Esophagus (tissue), 2 donors: ENCODE data around the gene LBR. TPM values are rescaled to one million over a fixed set of nuclear protein-coding genes. Genes with fewer than 3 reads are reported as not detected.

ENCODE experiments used
- H3K27ac ChIP-seq, 2 donors: one replicate each; pipeline ENCODE4 v1.5.1; 2013; ENCODE audit warnings: low read depth in 2 of 2, mild to moderate bottlenecking in 2 of 2, inconsistent platforms in 1 of 2, low read length in 1 of 2, moderate library complexity in 1 of 2
- H3K27me3 ChIP-seq, 2 donors: one replicate each; pipeline ENCODE4 v1.6.1; 2013; ENCODE audit warnings: low read length in 2 of 2, control low read depth in 1 of 2, mild to moderate bottlenecking in 1 of 2; ENCODE audit not compliant: insufficient read depth in 2 of 2, control insufficient read depth in 1 of 2
- H3K36me3 ChIP-seq, 2 donors: one replicate each; pipeline ENCODE4 v1.6.1; 2013; ENCODE audit warnings: low read length in 1 of 2; ENCODE audit not compliant: control insufficient read depth in 2 of 2, insufficient read depth in 2 of 2
- H3K4me1 ChIP-seq, 2 donors: one replicate each; pipeline ENCODE4 v1.6.1; 2013; ENCODE audit warnings: low read length in 1 of 2; ENCODE audit not compliant: control insufficient read depth in 2 of 2, insufficient read depth in 2 of 2
- H3K4me3 ChIP-seq, 2 donors: one replicate each; pipeline ENCODE4 v1.5.1; 2013; ENCODE audit warnings: low read length in 2 of 2, mild to moderate bottlenecking in 2 of 2, low read depth in 1 of 2, moderate library complexity in 1 of 2
- H3K9me3 ChIP-seq, 2 donors: one replicate each; pipeline ENCODE4 v1.6.1; 2013; ENCODE audit warnings: mild to moderate bottlenecking in 2 of 2, low read depth in 1 of 2, low read length in 1 of 2, moderate library complexity in 1 of 2; ENCODE audit not compliant: control insufficient read depth in 2 of 2, insufficient read depth in 1 of 2
- WGBS, 2 donors: extraction: QIAGEN DNeasy Blood & Tissue Kit; methylation state at CpG; one replicate each; pipeline ENCODE4 v1.1.7; 2013; 5-methylcytosine and 5-hydroxymethylcytosine counted together
- polyA plus RNA-seq, 2 donors: library from polyadenylated mRNA; stranded (reverse); fragments of 200-250 nt; gene quantifications; one replicate each; pipeline ENCODE4 v1.2.3, GENCODE V29; 2013
- donor health status: healthy with polysubstance abuse.
- donor health status: Bipolar disorder and iron deficiency.

LBR gene
- polyA plus RNA-seq, 2 donors, result 18.0 to 21.0 TPM

DNA sequence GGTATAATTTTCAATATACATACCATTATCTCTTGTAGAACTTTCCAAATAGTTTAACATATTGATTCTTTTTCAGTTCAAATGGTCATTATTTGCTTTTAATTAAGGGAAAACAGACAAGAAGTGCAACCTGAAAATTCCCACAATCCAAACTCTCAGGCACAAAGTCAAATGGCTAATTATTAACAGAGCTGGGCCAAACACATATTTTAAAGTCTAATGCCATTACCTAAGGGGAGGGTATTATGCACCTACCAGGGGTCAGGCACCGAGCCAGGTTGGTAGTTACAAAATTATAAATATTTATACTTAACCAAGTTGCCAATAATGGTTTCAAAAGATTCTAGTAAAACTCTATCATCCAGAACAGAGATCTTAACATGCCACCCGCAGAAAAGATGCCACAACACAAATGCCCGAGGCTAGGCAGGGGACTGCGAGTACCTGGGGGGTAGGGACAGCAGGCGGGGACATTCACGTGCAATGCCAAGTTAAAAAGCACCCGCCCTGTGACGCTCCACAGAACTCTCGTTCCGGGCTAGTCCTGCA, 15.0 kb downstream of the LBR start:
- Histone ChIP-seq H3K4me3 (no peak overlapping the region), H3K36me3 (peaks cover 4 to 15% of the 10 kb centered on the region in 2 donors), H3K27me3 (no peaks in the 10 kb centered on the region), H3K9me3 (no peaks in the 10 kb centered on the region), H3K4me1 (no peaks in the 10 kb centered on the region), H3K27ac (no peak overlapping the region)
- 55 to 72% methylated on average over 10 of the region's 10 CpGs for WGBS, 2 donors

DNA sequence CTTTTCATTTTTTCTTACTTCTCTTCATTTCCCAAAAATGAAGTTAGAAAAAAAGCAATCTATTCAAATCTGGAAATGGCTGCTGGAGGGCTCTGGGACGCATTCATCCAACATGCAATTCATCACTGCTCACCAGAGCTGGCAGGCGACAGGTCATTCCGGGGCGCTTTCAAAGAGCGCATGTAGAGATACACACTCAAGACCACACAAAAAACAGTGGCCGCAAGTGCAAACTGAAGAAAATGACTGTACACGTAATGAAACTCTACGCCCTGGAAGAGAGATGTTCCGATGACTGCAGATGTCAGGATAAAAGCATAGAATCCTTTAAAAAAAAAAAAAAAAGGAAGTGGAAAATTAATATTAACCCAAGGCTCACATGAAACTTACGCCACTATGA, 15.5 kb downstream of the LBR start:
- H3K9me3 ChIP-seq, result no peaks in the 10 kb centered on the region
- peaks cover 4 to 15% of the 10 kb centered on the region in 2 donors for H3K36me3 ChIP-seq
- no peak overlapping the region for H3K27ac ChIP-seq
- no peak overlapping the region for H3K4me3 ChIP-seq
- WGBS, 2 donors, result 83 to 93% methylated on average over 10 of the region's 10 CpGs
- no peaks in the 10 kb centered on the region for H3K27me3 ChIP-seq
- H3K4me1 ChIP-seq, result no peaks in the 10 kb centered on the region

DNA sequence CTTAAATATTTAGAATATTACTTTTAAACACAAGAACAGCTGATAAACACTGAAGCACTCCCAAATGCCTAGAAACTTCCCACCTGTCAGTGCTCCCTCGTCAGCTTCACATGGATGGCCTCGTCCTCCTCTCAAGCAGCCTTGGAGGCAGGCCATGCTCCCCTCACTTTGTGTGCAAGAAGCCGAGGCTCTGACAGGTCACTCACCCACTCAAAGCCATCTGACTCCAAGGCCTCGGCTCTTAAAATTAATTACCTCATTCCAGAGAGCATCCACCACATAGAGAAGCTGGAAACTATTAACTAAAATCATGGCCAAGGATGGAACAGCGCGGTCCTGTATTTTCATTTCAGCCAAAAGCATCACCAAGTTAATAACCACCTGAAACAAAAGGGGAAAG, 17.8 kb downstream of the LBR start:
- Histone ChIP-seq H3K36me3 (peaks cover 4 to 27% of the 10 kb centered on the region in 2 donors), H3K27me3 (no peaks in the 10 kb centered on the region), H3K9me3 (no peaks in the 10 kb centered on the region), H3K4me1 (no peaks in the 10 kb centered on the region), H3K4me3 (no peak overlapping the region), H3K27ac (no peak overlapping the region)
- WGBS, 2 donors, result 71% methylated on average over 6 of the region's 6 CpGs

DNA sequence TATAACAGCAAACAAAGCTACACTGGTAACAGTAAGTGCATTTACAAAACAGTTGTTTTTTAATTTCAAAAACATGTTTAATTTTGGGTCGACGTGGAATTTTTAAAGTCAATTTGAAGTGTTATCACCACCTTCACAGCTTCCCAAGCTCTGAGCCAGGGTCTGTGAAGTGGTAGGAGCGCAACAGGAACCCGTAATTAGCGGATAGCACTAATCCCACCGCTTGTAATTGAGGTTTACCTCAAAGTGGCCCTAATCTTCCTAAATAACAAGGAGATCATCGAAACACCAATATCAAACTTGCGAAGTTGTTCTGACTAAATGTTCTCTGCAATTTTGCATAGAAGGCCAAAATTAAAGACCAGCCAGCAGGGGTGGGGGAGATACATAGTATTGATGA, 18.8 kb downstream of the LBR start:
- Histone ChIP-seq H3K4me1 (no peaks in the 10 kb centered on the region), H3K27ac (no peak overlapping the region), H3K9me3 (no peaks in the 10 kb centered on the region), H3K4me3 (no peak overlapping the region), H3K27me3 (no peaks in the 10 kb centered on the region), H3K36me3 (peaks cover 3 to 24% of the 10 kb centered on the region in 2 donors)
- 84 to 90% methylated on average over 8 of the region's 8 CpGs for WGBS, 2 donors

DNA sequence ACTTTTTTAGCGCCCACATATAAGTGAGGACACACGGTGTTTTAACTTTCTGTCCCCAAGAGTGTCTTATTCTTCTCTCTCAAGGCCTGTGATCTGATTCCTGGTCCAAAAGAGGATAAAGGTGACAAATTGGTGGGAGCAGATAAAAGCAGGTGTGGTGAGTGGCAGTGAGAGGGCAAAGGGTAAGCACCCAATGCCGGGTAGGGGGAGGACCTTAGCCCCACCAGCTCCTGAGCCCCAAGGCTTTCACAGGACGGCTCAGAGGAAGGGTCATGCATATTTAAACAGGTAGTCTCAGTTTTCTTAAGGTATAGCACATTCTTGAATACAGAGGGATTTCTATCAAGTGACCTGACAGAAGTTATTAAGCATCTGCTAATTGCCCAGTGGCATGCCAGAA, 19.6 kb downstream of the LBR start:
- peaks cover 3 to 26% of the 10 kb centered on the region in 2 donors for H3K36me3 ChIP-seq
- H3K4me1 ChIP-seq, result no peaks in the 10 kb centered on the region
- WGBS, 2 donors, result 64 to 89% methylated on average over 4 of the region's 4 CpGs
- H3K4me3 ChIP-seq, result no peak overlapping the region
- no peaks in the 10 kb centered on the region for H3K9me3 ChIP-seq
- H3K27me3 ChIP-seq, result no peaks in the 10 kb centered on the region
- no peak overlapping the region for H3K27ac ChIP-seq

DNA sequence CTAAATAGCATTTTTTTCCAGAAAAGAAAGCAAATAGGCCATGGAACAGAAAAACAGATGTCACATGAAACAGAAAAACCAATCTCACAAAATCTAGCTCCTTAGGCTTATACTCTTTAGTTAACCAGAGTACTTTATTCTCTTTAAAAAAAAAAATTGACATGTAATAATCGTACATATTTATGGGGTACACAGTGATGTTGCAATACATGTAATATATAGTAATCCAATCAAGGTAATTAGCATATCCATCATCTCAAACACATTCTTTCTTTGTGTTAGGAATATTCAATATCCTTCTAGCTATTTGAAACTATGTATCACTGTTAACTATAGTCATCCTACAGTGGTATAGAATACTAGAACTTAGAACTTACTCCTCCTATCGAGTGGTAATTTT, 20.1 kb downstream of the LBR start:
- WGBS, 2 donors, result 85 to 98% methylated on average over 2 of the region's 2 CpGs

DNA sequence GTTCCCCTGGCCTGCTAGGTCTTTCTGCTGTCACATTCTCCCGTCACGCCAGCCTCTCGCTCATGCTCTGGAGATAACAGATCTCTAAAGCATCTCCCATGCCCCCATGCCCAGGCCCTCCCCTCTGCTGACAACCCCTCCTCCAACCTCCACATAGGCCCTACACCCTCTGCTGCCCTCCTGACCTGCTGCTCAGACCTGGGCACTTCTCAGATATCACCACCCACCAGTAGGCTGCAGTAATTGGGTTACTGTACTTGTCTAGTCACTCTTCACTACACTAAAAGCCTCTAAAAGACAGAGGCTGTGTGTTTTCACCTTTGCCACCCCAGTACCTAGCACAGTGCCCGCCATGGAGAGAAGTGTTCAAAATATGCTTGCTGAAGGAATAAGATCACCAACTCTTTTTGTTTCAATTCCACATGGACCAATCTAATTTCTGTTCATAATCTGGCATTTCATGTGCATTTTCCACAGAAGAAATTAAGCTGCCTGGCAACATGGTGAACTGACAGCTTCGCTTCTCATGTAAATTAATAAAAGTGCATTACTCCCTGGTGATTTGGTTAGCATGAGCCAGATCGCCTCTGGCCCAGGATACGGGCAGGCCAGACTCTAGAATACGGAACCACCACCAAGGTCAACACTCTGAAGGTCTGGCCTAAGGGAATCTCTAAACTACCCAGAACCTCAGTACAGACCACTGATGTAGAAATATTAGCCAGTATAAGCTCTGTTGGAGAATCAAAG, 20.7 kb downstream of the LBR start:
- WGBS, 2 donors, result 95% methylated on average over 8 of the region's 8 CpGs
- H3K27me3 ChIP-seq, result no peaks in the 10 kb centered on the region
- H3K9me3 ChIP-seq, result no peaks in the 10 kb centered on the region
- H3K27ac ChIP-seq, result no peak overlapping the region
- H3K4me3 ChIP-seq, result no peak overlapping the region
- peaks cover 3 to 24% of the 10 kb centered on the region in 2 donors for H3K36me3 ChIP-seq
- H3K4me1 ChIP-seq, result no peaks in the 10 kb centered on the region

More for the DNA sequence above, 20.1 kb downstream of the LBR start:
- H3K4me1 ChIP-seq, result no peaks in the 10 kb centered on the region
- no peak overlapping the region for H3K27ac ChIP-seq
- no peaks in the 10 kb centered on the region for H3K9me3 ChIP-seq
- H3K4me3 ChIP-seq, result no peak overlapping the region
- no peaks in the 10 kb centered on the region for H3K27me3 ChIP-seq
- peaks cover 3 to 26% of the 10 kb centered on the region in 2 donors for H3K36me3 ChIP-seq

DNA sequence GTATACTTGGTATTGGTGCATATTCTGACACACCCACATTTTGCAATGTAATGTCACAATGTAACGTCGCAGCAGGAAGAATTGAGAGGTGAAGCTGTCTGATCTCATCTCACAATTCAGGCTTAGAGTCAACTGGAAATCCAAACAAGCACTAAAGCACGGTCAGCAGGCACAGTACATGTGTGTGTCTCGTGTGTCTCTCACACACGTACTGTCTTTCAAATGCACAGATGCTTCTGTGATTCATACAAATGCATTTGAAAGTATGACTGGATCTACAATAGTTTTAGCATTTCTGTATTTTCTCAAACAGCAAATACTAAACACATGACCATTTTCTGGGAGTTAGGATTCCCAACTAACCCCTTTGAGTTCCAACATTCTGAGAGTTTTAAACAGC, 26.9 kb downstream of the LBR start:
- H3K27ac ChIP-seq, result no peak overlapping the region
- peaks cover 3 to 15% of the 10 kb centered on the region in 2 donors for H3K36me3 ChIP-seq
- no peaks in the 10 kb centered on the region for H3K9me3 ChIP-seq
- no peak overlapping the region for H3K4me3 ChIP-seq
- H3K27me3 ChIP-seq, result no peaks in the 10 kb centered on the region
- WGBS, 2 donors, result 86 to 87% methylated on average over 5 of the region's 5 CpGs
- no peaks in the 10 kb centered on the region for H3K4me1 ChIP-seq

DNA sequence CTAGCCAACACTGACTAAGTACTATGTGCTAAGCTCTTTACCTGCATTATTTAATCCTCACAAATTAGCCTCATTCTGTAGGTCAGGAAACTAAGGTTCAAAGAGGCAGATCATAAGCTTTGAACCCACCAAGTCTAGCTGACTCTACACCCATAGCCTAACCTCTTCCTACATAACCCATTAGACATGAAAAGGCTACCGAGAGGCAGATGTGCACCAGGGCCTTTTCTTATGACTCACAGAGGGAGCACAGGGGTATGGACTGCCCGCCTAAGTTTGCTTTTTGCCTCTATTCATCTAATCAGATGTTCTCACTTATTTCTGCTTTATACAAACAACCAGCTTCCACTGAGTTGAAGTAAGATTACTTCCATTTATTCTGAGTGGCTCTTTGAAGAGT, 31.5 kb downstream of the LBR start:
- H3K27ac ChIP-seq, result no peak overlapping the region
- H3K36me3 ChIP-seq, result peaks cover 0 to 8% of the 10 kb centered on the region in 2 donors
- 83 to 87% methylated on average over 2 of the region's 2 CpGs for WGBS, 2 donors
- H3K4me1 ChIP-seq, result no peaks in the 10 kb centered on the region
- no peaks in the 10 kb centered on the region for H3K27me3 ChIP-seq
- H3K4me3 ChIP-seq, result no peak overlapping the region
- no peaks in the 10 kb centered on the region for H3K9me3 ChIP-seq

DNA sequence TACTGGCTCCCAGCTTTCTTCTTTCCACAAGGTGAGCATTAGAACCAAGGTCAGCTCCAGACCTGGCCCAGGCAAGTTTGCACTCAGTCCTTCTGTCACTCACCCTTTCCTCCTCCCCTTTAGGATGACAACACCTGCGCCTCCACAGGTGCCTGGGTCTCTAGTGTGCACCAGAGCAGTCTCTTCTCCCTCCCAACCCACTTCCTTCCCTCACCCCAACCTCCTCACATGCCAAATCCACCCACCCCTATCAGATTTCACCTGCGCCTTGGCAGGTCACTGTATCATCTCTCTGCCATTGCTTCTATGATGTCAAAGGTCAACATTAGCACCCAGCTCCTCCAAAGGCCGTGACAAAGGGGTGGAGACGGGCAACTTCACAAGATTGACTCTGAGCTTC, 38.0 kb downstream of the LBR start:
- 90 to 92% methylated on average over 4 of the region's 4 CpGs for WGBS, 2 donors
- no peaks in the 10 kb centered on the region for H3K9me3 ChIP-seq
- H3K4me3 ChIP-seq, result no peak overlapping the region
- no peaks in the 10 kb centered on the region for H3K27me3 ChIP-seq
- no peak overlapping the region for H3K27ac ChIP-seq
- peaks cover 0 to 2% of the 10 kb centered on the region in 2 donors for H3K36me3 ChIP-seq
- H3K4me1 ChIP-seq, result no peaks in the 10 kb centered on the region
